Measurements from ENCODE around the gene TMCC1.

The TMCC1 gene

DNA sequence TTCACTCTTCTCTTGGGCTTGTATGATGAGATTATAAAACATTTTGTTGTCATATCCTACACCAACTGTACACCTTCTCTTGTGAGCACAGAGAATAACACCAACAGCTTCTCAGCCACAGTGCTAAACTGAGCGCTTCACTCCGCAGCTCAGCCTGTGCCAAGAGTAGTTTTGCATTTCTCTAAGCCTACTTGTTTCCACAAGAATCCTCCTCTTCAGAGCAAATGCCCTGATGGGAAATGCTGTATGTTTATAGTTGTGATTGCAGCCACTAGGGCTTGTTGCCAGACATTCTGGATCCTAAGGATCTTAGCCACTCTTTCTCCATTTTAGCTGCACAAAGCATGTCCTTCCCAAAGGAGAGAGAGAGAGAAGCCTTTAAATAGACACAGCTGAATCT is 148.3 kb downstream of the TMCC1 start:
- TF ChIP-seq Cebpa-rat (IDR thresholded peaks at IDR 0.05) = no peak

DNA sequence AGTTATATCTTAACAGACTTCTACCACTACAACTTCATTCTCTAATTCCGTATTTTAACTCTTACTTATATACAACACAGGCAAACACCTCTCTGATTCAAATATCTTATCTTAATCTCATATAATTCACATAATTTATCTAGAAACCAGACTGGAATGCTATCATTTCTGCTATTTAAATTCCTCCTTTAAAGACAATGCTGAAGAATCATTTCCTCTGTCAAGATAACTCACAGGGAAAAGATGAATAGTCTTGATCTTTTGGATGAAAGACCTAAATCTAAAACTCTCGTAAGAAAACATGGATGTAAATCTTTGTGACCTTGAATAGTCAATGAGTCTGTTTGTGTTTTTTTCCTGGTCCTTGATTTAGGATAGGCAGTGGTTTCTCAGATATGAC is 151.7 kb downstream of the TMCC1 start:
- Histone ChIP-seq H3K4me3 (no peak overlapping the region), H4K20me1 (peaks cover 29% of the 10 kb centered on the region), H3K4me2 (peak overlapping the region; percentile 2; the same call in 1 of the 2 replicates)

More for the DNA sequence above, 148.3 kb downstream of the TMCC1 start:
- H3K4me2 ChIP-seq = no peak overlapping the region
- no peaks in the 10 kb centered on the region for H3K27me3 ChIP-seq
- H3K36me3 ChIP-seq = no peaks in the 10 kb centered on the region
- H3K4me1 ChIP-seq = peaks cover 13% of the 10 kb centered on the region; the same call in 1 of the 2 replicates
- H3K4me3 ChIP-seq = no peak overlapping the region
- H3K9me3 ChIP-seq = no peaks in the 10 kb centered on the region
- H4K20me1 ChIP-seq = peaks cover 38% of the 10 kb centered on the region
- no peak overlapping the region for H3K27ac ChIP-seq
- no peak overlapping the region for H3K9ac ChIP-seq

DNA sequence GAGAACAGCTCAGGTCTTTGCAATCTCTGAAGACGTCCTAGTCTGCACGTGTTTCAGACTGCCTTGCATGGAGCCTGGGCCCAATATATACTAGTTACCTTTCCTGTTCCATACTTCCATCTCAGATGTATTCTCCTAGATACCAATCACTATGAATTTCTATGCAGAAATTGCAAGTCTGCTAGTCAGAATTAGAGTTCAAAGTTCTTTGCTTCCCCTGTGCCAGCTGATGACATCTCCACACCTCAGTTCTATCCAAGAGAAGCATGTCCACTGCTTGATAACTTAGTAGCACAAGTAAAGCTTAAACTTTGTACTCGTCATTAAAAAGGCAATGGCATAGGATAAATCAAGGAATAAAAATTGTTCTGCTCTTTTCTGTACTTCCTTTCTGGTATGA is 153.4 kb downstream of the TMCC1 start:
- no peaks in the 10 kb centered on the region for H3K36me3 ChIP-seq
- no peak overlapping the region for H3K4me3 ChIP-seq
- no peak overlapping the region for H3K4me2 ChIP-seq
- H4K20me1 ChIP-seq = peaks cover 12% of the 10 kb centered on the region
- H3K9me3 ChIP-seq = no peaks in the 10 kb centered on the region
- peaks cover 20% of the 10 kb centered on the region; the same call in 1 of the 2 replicates for H3K4me1 ChIP-seq
- H3K9ac ChIP-seq = no peak overlapping the region
- no peak for TF ChIP-seq Cebpa-rat (IDR thresholded peaks at IDR 0.05)
- no peak overlapping the region for H3K27ac ChIP-seq
- H3K27me3 ChIP-seq = no peaks in the 10 kb centered on the region

More for the DNA sequence above, 151.7 kb downstream of the TMCC1 start:
- H3K36me3 ChIP-seq = no peaks in the 10 kb centered on the region
- no peak overlapping the region for H3K9ac ChIP-seq
- no peaks in the 10 kb centered on the region for H3K27me3 ChIP-seq
- peaks cover 20% of the 10 kb centered on the region; the same call in 1 of the 2 replicates for H3K4me1 ChIP-seq
- no peak for TF ChIP-seq Cebpa-rat (IDR thresholded peaks at IDR 0.05)
- H3K9me3 ChIP-seq = no peaks in the 10 kb centered on the region
- no peak overlapping the region for H3K27ac ChIP-seq

DNA sequence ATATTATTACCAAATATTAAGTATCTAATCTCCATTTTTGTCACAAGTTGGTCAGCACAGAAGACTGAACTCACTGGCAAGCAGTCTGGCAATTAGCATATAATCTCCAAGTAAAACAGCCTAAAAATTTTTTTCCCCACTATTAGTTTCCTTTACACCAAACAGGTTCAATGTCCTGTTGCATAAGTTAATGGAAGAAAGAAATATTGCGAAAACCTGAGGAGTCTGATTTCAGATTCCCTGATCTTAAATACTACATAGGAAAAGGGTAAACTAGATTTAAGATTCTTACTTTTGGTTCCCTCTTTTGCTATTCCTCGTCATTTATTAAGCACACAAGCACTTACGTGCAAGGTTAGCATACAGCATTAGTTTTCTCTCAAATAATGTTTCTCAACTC is 153.9 kb downstream of the TMCC1 start:
- TF ChIP-seq Cebpa-rat (IDR thresholded peaks at IDR 0.05) = no peak
- no peak overlapping the region for H3K4me3 ChIP-seq
- no peaks in the 10 kb centered on the region for H3K36me3 ChIP-seq
- H3K27ac ChIP-seq = no peak overlapping the region
- no peak overlapping the region for H3K4me2 ChIP-seq
- no peaks in the 10 kb centered on the region for H3K9me3 ChIP-seq
- H3K4me1 ChIP-seq = peaks cover 20% of the 10 kb centered on the region; the same call in 1 of the 2 replicates
- no peaks in the 10 kb centered on the region for H3K27me3 ChIP-seq
- H3K9ac ChIP-seq = no peak overlapping the region
- peaks cover 10% of the 10 kb centered on the region for H4K20me1 ChIP-seq

DNA sequence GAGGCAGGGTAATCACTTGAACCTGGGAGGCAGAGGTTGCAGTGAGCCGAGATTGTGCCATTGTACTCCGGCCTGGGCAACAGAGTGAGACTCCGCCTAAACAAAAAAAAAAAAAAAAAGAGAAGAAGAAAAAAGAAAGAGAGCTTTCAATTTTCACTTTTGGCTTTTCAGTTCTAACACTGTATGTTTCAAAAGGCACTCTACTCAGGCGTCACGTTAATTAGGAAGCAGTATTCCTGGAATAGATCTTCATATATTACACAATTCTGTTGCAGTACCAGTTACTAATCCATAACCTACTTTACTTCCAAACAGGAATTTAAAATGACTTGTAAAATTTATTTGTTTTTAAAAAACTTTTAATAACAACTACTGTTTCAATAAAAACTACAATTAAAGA is 155.3 kb downstream of the TMCC1 start:
- H4K20me1 ChIP-seq = peaks cover 4% of the 10 kb centered on the region; the same call in 1 of the 2 replicates
- TF ChIP-seq Cebpa-rat (IDR thresholded peaks at IDR 0.05) = no peak
- H3K27ac ChIP-seq = no peak overlapping the region
- H3K27me3 ChIP-seq = no peaks in the 10 kb centered on the region
- no peaks in the 10 kb centered on the region for H3K9me3 ChIP-seq
- H3K36me3 ChIP-seq = no peaks in the 10 kb centered on the region
- H3K4me1 ChIP-seq = peaks cover 20% of the 10 kb centered on the region; the same call in 1 of the 2 replicates
- no peak overlapping the region for H3K9ac ChIP-seq
- H3K4me3 ChIP-seq = no peak overlapping the region
- H3K4me2 ChIP-seq = no peak overlapping the region

DNA sequence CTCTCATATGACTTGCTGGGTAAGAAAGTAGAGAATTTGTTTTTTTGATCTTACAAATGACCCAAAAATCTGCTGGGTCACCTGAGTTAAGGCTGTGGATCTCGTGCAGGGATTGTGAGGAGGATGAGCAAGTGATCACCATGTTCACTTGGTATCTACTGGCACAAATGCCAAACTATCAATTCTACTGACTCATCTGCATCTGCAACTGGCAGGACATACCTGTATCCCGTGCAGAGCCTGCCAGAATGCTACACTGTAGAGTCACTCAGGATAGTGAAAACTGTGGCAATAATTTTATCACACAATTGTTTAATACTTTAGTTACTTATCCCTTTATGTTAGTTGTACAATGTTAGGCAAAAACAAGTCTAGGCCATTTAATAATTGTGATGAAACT is 157.4 kb downstream of the TMCC1 start:
- no peak overlapping the region for H3K4me3 ChIP-seq
- H3K27ac ChIP-seq = no peak overlapping the region
- H3K4me2 ChIP-seq = no peak overlapping the region
- H3K9me3 ChIP-seq = no peaks in the 10 kb centered on the region
- peaks cover 7% of the 10 kb centered on the region; the same call in 1 of the 2 replicates for H3K4me1 ChIP-seq
- peaks cover 7% of the 10 kb centered on the region; the same call in 1 of the 2 replicates for H4K20me1 ChIP-seq
- H3K9ac ChIP-seq = no peak overlapping the region
- H3K36me3 ChIP-seq = no peaks in the 10 kb centered on the region
- no peaks in the 10 kb centered on the region for H3K27me3 ChIP-seq
- no peak for TF ChIP-seq Cebpa-rat (IDR thresholded peaks at IDR 0.05)

DNA sequence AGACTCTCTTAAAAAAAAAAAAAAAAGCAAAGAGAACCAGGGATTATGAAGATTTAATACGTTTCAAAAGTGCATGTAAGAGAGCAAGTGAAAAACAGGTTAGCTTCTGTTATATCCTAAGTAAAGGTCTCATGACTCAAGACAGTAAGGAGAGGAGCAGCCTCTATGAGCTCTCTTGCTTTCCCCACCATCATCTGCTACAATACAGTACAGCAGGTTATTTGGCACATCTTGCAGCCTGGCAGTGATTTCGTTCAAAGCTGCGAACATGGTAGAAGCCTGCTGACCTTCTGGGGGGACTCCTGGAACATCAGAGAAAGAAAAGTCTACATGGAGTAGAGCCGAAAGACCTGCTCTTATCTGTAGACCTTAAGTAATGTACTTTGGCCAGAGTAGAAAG is 157.9 kb downstream of the TMCC1 start:
- TF ChIP-seq Cebpa-rat (IDR thresholded peaks at IDR 0.05) = no peak
- no peaks in the 10 kb centered on the region for H3K36me3 ChIP-seq
- no peak overlapping the region for H3K9ac ChIP-seq
- H4K20me1 ChIP-seq = peaks cover 9% of the 10 kb centered on the region; the same call in 1 of the 2 replicates
- H3K4me1 ChIP-seq = peaks cover 7% of the 10 kb centered on the region; the same call in 1 of the 2 replicates
- no peaks in the 10 kb centered on the region for H3K27me3 ChIP-seq
- no peaks in the 10 kb centered on the region for H3K9me3 ChIP-seq
- no peak overlapping the region for H3K4me2 ChIP-seq
- no peak overlapping the region for H3K27ac ChIP-seq
- H3K4me3 ChIP-seq = no peak overlapping the region

DNA sequence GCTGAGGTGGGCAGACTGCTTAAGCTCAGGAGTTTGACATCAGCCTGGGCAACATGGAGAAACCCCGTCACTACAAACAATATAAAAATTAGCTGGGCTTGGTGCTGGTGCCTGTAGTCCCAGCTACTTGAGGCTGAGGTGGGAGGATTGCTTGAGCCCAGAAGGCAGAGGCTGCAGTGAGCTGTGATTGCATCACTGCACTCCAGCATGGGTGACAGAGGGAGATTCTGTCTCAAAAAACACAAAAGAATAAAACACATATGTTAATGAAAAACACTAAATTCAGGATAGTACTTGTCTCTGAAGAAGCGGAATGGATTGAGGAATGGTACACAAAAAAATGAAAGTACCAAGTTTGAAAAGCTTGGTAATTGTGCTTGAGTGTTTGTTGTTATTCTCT is 159.1 kb downstream of the TMCC1 start:
- Histone ChIP-seq H3K9ac (no peak overlapping the region), H3K4me2 (no peak overlapping the region), H3K36me3 (no peaks in the 10 kb centered on the region), H3K27me3 (no peaks in the 10 kb centered on the region), H3K27ac (no peak overlapping the region), H3K9me3 (no peaks in the 10 kb centered on the region), H3K4me3 (no peak overlapping the region), H4K20me1 (peaks cover 9% of the 10 kb centered on the region; the same call in 1 of the 2 replicates), H3K4me1 (peaks cover 7% of the 10 kb centered on the region; the same call in 1 of the 2 replicates)
- no peak for TF ChIP-seq Cebpa-rat (IDR thresholded peaks at IDR 0.05)

DNA sequence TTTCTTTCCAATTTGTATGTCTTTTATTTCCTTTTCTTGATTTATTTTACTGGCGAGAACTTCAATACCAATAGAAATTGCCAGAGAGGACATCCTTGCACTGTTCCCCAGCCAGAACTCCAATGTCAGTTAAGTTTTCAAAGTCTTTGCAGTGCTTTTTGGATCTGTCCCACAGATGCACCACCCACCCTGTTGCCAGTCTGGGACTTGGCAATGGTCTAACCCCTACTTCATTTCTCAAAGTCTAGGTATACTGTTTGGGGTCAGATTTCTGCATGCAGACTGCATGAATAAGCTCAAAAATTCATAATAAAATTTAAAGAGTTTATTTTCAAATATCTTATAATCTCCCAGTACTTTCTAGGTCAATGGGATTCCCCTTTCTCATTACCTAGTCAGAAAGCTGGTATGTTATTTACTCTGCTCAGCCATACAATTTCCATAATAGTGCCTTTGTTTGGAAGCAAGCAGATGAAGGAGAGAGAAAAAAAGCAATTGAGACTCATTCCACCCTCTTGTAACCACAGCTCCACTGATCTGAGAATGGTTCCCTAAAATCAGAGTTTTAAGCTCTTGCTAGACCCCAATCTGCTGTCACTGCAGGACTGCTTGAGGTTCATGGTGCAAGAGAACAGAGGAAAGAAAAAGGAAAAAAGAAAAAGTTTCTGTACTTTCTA is 161.2 kb downstream of the TMCC1 start:
- Histone ChIP-seq H3K9me3 (no peaks in the 10 kb centered on the region), H3K9ac (no peak overlapping the region), H4K20me1 (peaks cover 9% of the 10 kb centered on the region; the same call in 1 of the 2 replicates), H3K4me2 (no peak overlapping the region), H3K36me3 (no peaks in the 10 kb centered on the region), H3K4me1 (no peaks in the 10 kb centered on the region), H3K27ac (no peak overlapping the region), H3K27me3 (no peaks in the 10 kb centered on the region), H3K4me3 (no peak overlapping the region)
- no peak for TF ChIP-seq Cebpa-rat (IDR thresholded peaks at IDR 0.05)

DNA sequence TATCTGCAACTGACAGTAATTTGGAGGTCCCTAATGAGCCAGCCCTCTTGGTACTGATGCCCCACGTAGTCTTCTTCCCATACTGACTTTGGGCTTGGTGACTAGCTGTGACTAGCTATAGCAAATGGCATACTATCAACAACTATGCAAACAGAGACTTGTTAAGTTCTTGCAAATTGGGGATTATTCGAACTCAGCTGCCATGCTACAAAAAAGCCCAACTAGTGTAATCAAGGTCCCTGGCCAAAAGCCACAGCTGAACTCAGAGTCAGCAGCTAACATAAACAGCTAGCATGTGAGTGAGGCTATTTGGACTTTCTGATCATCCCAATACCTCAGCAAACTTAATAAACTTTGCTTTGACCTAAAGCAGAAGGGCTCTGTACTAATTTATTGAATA is 165.8 kb downstream of the TMCC1 start:
- Histone ChIP-seq H4K20me1 (peaks cover 5% of the 10 kb centered on the region; the same call in 1 of the 2 replicates), H3K9ac (no peak overlapping the region), H3K36me3 (no peaks in the 10 kb centered on the region), H3K4me2 (no peak overlapping the region), H3K4me1 (no peaks in the 10 kb centered on the region), H3K27ac (no peak overlapping the region), H3K9me3 (no peaks in the 10 kb centered on the region), H3K27me3 (no peaks in the 10 kb centered on the region), H3K4me3 (no peak overlapping the region)
- TF ChIP-seq Cebpa-rat (IDR thresholded peaks at IDR 0.05) = no peak

Measured in BLaER1 (cell line).